Measurements from ENCODE around the gene MRM1.

Gene MRM1

GRCh38 chr17:36641877-36642845 lies 40.8 kb downstream of the MRM1 start:
- Histone ChIP-seq H3K4me1 (ENCODE audit: control insufficient read depth in 5 of 5, insufficient read depth in 5 of 5, low read length in 5 of 5) (peaks cover 0 to 16% (median 15%) of the 10 kb centered on the region in 5 donors), H3K9ac (ENCODE audit: low read length in 5 of 5) (no peak overlapping the region), H3K36me3 (ENCODE audit: control insufficient read depth in 5 of 5, insufficient read depth in 5 of 5, low read length in 5 of 5) (no peaks in the 10 kb centered on the region), H3K4me3 (ENCODE audit: low read depth in 1 of 5, low read length in 5 of 5) (peak overlapping the region in 4 of 5 donors; percentile 37 to 52 (median 42)), H3K27me3 (ENCODE audit: control insufficient read depth in 5 of 5, insufficient read depth in 4 of 5, low read length in 5 of 5) (peaks cover 39 to 80% (median 59%) of the 10 kb centered on the region in 5 donors), H3K9me3 (ENCODE audit: control insufficient read depth in 5 of 5, low read length in 5 of 5) (no peaks in the 10 kb centered on the region), H3K27ac (ENCODE audit: low read depth, low read length) (no peak overlapping the region)

GRCh38 chr17:36643086-36643685 lies 41.8 kb downstream of the MRM1 start:
- Histone ChIP-seq H3K4me3 (ENCODE audit: low read depth in 1 of 5, low read length in 5 of 5) (no peak overlapping the region), H3K9ac (ENCODE audit: low read length in 5 of 5) (no peak overlapping the region), H3K36me3 (ENCODE audit: control insufficient read depth in 5 of 5, insufficient read depth in 5 of 5, low read length in 5 of 5) (no peaks in the 10 kb centered on the region), H3K9me3 (ENCODE audit: control insufficient read depth in 5 of 5, low read length in 5 of 5) (no peaks in the 10 kb centered on the region), H3K27ac (ENCODE audit: low read depth, low read length) (no peak overlapping the region), H3K4me1 (ENCODE audit: control insufficient read depth in 5 of 5, insufficient read depth in 5 of 5, low read length in 5 of 5) (peaks cover 0 to 16% (median 15%) of the 10 kb centered on the region in 5 donors), H3K27me3 (ENCODE audit: control insufficient read depth in 5 of 5, insufficient read depth in 4 of 5, low read length in 5 of 5) (peaks cover 43 to 78% (median 63%) of the 10 kb centered on the region in 5 donors)

GRCh38 chr17:36645422-36645821 lies 44.0 kb downstream of the MRM1 start:
- no peak overlapping the region for H3K27ac ChIP-seq (ENCODE audit: low read depth, low read length)
- peaks cover 47 to 77% (median 62%) of the 10 kb centered on the region in 5 donors for H3K27me3 ChIP-seq (ENCODE audit: control insufficient read depth in 5 of 5, insufficient read depth in 4 of 5, low read length in 5 of 5)
- H3K4me1 ChIP-seq (ENCODE audit: control insufficient read depth in 5 of 5, insufficient read depth in 5 of 5, low read length in 5 of 5) = peaks cover 0 to 16% (median 15%) of the 10 kb centered on the region in 5 donors
- no peaks in the 10 kb centered on the region for H3K36me3 ChIP-seq (ENCODE audit: control insufficient read depth in 5 of 5, insufficient read depth in 5 of 5, low read length in 5 of 5)
- H3K9ac ChIP-seq (ENCODE audit: low read length in 5 of 5) = no peak overlapping the region
- no peaks in the 10 kb centered on the region for H3K9me3 ChIP-seq (ENCODE audit: control insufficient read depth in 5 of 5, low read length in 5 of 5)
- no peak overlapping the region for H3K4me3 ChIP-seq (ENCODE audit: low read depth in 1 of 5, low read length in 5 of 5)

- H3K4me1 ChIP-seq (ENCODE audit: control insufficient read depth in 5 of 5, insufficient read depth in 5 of 5, low read length in 5 of 5) = peaks cover 0 to 1% (median 0%) of the 10 kb centered on the region in 5 donors
- H3K36me3 ChIP-seq (ENCODE audit: control insufficient read depth in 5 of 5, insufficient read depth in 5 of 5, low read length in 5 of 5) = no peaks in the 10 kb centered on the region
- no peaks in the 10 kb centered on the region for H3K9me3 ChIP-seq (ENCODE audit: control insufficient read depth in 5 of 5, low read length in 5 of 5)
- H3K27ac ChIP-seq (ENCODE audit: low read depth, low read length) = no peak overlapping the region
- H3K9ac ChIP-seq (ENCODE audit: low read length in 5 of 5) = no peak overlapping the region
- H3K27me3 ChIP-seq (ENCODE audit: control insufficient read depth in 5 of 5, insufficient read depth in 4 of 5, low read length in 5 of 5) = peaks cover 35 to 62% (median 49%) of the 10 kb centered on the region in 5 donors
- no peak overlapping the region for H3K4me3 ChIP-seq (ENCODE audit: low read depth in 1 of 5, low read length in 5 of 5)
These were observed 46.3 kb downstream of the MRM1 start for GRCh38 chr17:36647636-36648035.

GRCh38 chr17:36650096-36650775 lies 48.9 kb downstream of the MRM1 start:
- Histone ChIP-seq H3K9me3 (ENCODE audit: control insufficient read depth in 5 of 5, low read length in 5 of 5) (no peaks in the 10 kb centered on the region), H3K27ac (ENCODE audit: low read depth, low read length) (no peak overlapping the region), H3K9ac (ENCODE audit: low read length in 5 of 5) (no peak overlapping the region), H3K27me3 (ENCODE audit: control insufficient read depth in 5 of 5, insufficient read depth in 4 of 5, low read length in 5 of 5) (peaks cover 30 to 42% (median 35%) of the 10 kb centered on the region in 5 donors), H3K4me3 (ENCODE audit: low read depth in 1 of 5, low read length in 5 of 5) (no peak overlapping the region), H3K4me1 (ENCODE audit: control insufficient read depth in 5 of 5, insufficient read depth in 5 of 5, low read length in 5 of 5) (no peaks in the 10 kb centered on the region), H3K36me3 (ENCODE audit: control insufficient read depth in 5 of 5, insufficient read depth in 5 of 5, low read length in 5 of 5) (no peaks in the 10 kb centered on the region)

GRCh38 chr17:36653374-36653773 lies 52.0 kb downstream of the MRM1 start:
- no peak overlapping the region for H3K9ac ChIP-seq (ENCODE audit: low read length in 5 of 5)
- no peak overlapping the region for H3K27ac ChIP-seq (ENCODE audit: low read depth, low read length)
- peaks cover 0 to 13% (median 11%) of the 10 kb centered on the region in 5 donors for H3K4me1 ChIP-seq (ENCODE audit: control insufficient read depth in 5 of 5, insufficient read depth in 5 of 5, low read length in 5 of 5)
- H3K9me3 ChIP-seq (ENCODE audit: control insufficient read depth in 5 of 5, low read length in 5 of 5) = no peaks in the 10 kb centered on the region
- no peak overlapping the region for H3K4me3 ChIP-seq (ENCODE audit: low read depth in 1 of 5, low read length in 5 of 5)
- H3K36me3 ChIP-seq (ENCODE audit: control insufficient read depth in 5 of 5, insufficient read depth in 5 of 5, low read length in 5 of 5) = no peaks in the 10 kb centered on the region
- H3K27me3 ChIP-seq (ENCODE audit: control insufficient read depth in 5 of 5, insufficient read depth in 4 of 5, low read length in 5 of 5) = peaks cover 17 to 42% (median 33%) of the 10 kb centered on the region in 5 donors

GRCh38 chr17:36653856-36654255 lies 52.5 kb downstream of the MRM1 start:
- no peaks in the 10 kb centered on the region for H3K36me3 ChIP-seq (ENCODE audit: control insufficient read depth in 5 of 5, insufficient read depth in 5 of 5, low read length in 5 of 5)
- H3K4me3 ChIP-seq (ENCODE audit: low read depth in 1 of 5, low read length in 5 of 5) = no peak overlapping the region
- H3K9me3 ChIP-seq (ENCODE audit: control insufficient read depth in 5 of 5, low read length in 5 of 5) = no peaks in the 10 kb centered on the region
- no peak overlapping the region for H3K9ac ChIP-seq (ENCODE audit: low read length in 5 of 5)
- H3K27ac ChIP-seq (ENCODE audit: low read depth, low read length) = no peak overlapping the region
- peaks cover 0 to 14% (median 11%) of the 10 kb centered on the region in 5 donors for H3K4me1 ChIP-seq (ENCODE audit: control insufficient read depth in 5 of 5, insufficient read depth in 5 of 5, low read length in 5 of 5)
- peaks cover 17 to 42% (median 30%) of the 10 kb centered on the region in 5 donors for H3K27me3 ChIP-seq (ENCODE audit: control insufficient read depth in 5 of 5, insufficient read depth in 4 of 5, low read length in 5 of 5)

GRCh38 chr17:36655726-36656125 lies 54.3 kb downstream of the MRM1 start:
- Histone ChIP-seq H3K4me1 (ENCODE audit: control insufficient read depth in 5 of 5, insufficient read depth in 5 of 5, low read length in 5 of 5) (peaks cover 0 to 14% (median 11%) of the 10 kb centered on the region in 5 donors), H3K36me3 (ENCODE audit: control insufficient read depth in 5 of 5, insufficient read depth in 5 of 5, low read length in 5 of 5) (no peaks in the 10 kb centered on the region), H3K9me3 (ENCODE audit: control insufficient read depth in 5 of 5, low read length in 5 of 5) (no peaks in the 10 kb centered on the region), H3K27me3 (ENCODE audit: control insufficient read depth in 5 of 5, insufficient read depth in 4 of 5, low read length in 5 of 5) (peaks cover 12 to 42% (median 31%) of the 10 kb centered on the region in 5 donors), H3K27ac (ENCODE audit: low read depth, low read length) (no peak overlapping the region), H3K4me3 (ENCODE audit: low read depth in 1 of 5, low read length in 5 of 5) (no peak overlapping the region), H3K9ac (ENCODE audit: low read length in 5 of 5) (no peak overlapping the region)

- Histone ChIP-seq H3K9me3 (ENCODE audit: control insufficient read depth in 5 of 5, low read length in 5 of 5) (no peaks in the 10 kb centered on the region), H3K27ac (ENCODE audit: low read depth, low read length) (no peak overlapping the region), H3K9ac (ENCODE audit: low read length in 5 of 5) (peak overlapping the region in 2 of 5 donors; percentile 64), H3K27me3 (ENCODE audit: control insufficient read depth in 5 of 5, insufficient read depth in 4 of 5, low read length in 5 of 5) (peaks cover 9 to 45% (median 29%) of the 10 kb centered on the region in 5 donors), H3K4me3 (ENCODE audit: low read depth in 1 of 5, low read length in 5 of 5) (peak overlapping the region; percentile 49 to 66 (median 54)), H3K4me1 (ENCODE audit: control insufficient read depth in 5 of 5, insufficient read depth in 5 of 5, low read length in 5 of 5) (peaks cover 0 to 14% (median 11%) of the 10 kb centered on the region in 5 donors), H3K36me3 (ENCODE audit: control insufficient read depth in 5 of 5, insufficient read depth in 5 of 5, low read length in 5 of 5) (no peaks in the 10 kb centered on the region)
These were observed 56.0 kb downstream of the MRM1 start for GRCh38 chr17:36657390-36657762.
